IPS-15b (cell line): ENCODE data around the gene KCNIP2.

Experiments
- H3K27me3 ChIP-seq: one replicate; pipeline ENCODE4 v1.6.1; 2013; ENCODE audit warnings: low read length; ENCODE audit not compliant: control insufficient read depth, insufficient read depth
- H3K36me3 ChIP-seq: one replicate; pipeline ENCODE4 v1.6.1; 2013; ENCODE audit warnings: low read length; ENCODE audit not compliant: control insufficient read depth, insufficient read depth
- H3K4me1 ChIP-seq: one replicate; pipeline ENCODE4 v1.6.1; 2013; ENCODE audit warnings: mild to moderate bottlenecking, low read length; ENCODE audit not compliant: control insufficient read depth, insufficient read depth
- H3K4me3 ChIP-seq: one replicate; pipeline ENCODE4 v1.5.1; 2013; ENCODE audit warnings: low read depth, low read length
- H3K9ac ChIP-seq: one replicate; pipeline ENCODE4 v1.6.1; 2013; ENCODE audit warnings: low read depth, mild to moderate bottlenecking, low read length
- H3K9me3 ChIP-seq: one replicate; pipeline ENCODE4 v1.6.1; 2013; ENCODE audit warnings: mild to moderate bottlenecking, low read length; ENCODE audit not compliant: control insufficient read depth, insufficient read depth

Gene KCNIP2

GRCh38 chr10:101832325-101832771, 11.3 kb downstream of the KCNIP2 start:
- Histone ChIP-seq H3K9ac (no peak overlapping the region), H3K27me3 (no peaks in the 10 kb centered on the region), H3K4me3 (no peak overlapping the region), H3K9me3 (no peaks in the 10 kb centered on the region), H3K36me3 (no peaks in the 10 kb centered on the region), H3K4me1 (peaks cover 9% of the 10 kb centered on the region)

- Histone ChIP-seq H3K9me3 (no peaks in the 10 kb centered on the region), H3K4me3 (peak overlapping the region; percentile 59), H3K27me3 (no peaks in the 10 kb centered on the region), H3K9ac (no peak overlapping the region), H3K36me3 (no peaks in the 10 kb centered on the region), H3K4me1 (peaks cover 9% of the 10 kb centered on the region)
Observed at GRCh38 chr10:101831169-101831811, 12.3 kb downstream of the KCNIP2 start.

GRCh38 chr10:101830322-101831168, 13.1 kb downstream of the KCNIP2 start:
- Histone ChIP-seq H3K4me1 (peaks cover 5% of the 10 kb centered on the region), H3K4me3 (peak overlapping the region; percentile 59), H3K36me3 (no peaks in the 10 kb centered on the region), H3K9me3 (no peaks in the 10 kb centered on the region), H3K27me3 (no peaks in the 10 kb centered on the region), H3K9ac (no peak overlapping the region)

GRCh38 chr10:101829561-101830315, 13.9 kb downstream of the KCNIP2 start:
- H3K36me3 ChIP-seq: no peaks in the 10 kb centered on the region
- H3K4me1 ChIP-seq: peaks cover 4% of the 10 kb centered on the region
- H3K4me3 ChIP-seq: peak overlapping the region; percentile 59
- no peaks in the 10 kb centered on the region for H3K9me3 ChIP-seq
- H3K9ac ChIP-seq: no peak overlapping the region
- no peaks in the 10 kb centered on the region for H3K27me3 ChIP-seq

GRCh38 chr10:101828766-101829551, 14.6 kb downstream of the KCNIP2 start:
- Histone ChIP-seq H3K9ac (no peak overlapping the region), H3K4me3 (peak overlapping the region; percentile 45), H3K27me3 (no peaks in the 10 kb centered on the region), H3K9me3 (no peaks in the 10 kb centered on the region), H3K36me3 (no peaks in the 10 kb centered on the region), H3K4me1 (peaks cover 4% of the 10 kb centered on the region)

- no peak overlapping the region for H3K4me3 ChIP-seq
Observed at GRCh38 chr10:101827919-101828600, 15.5 kb downstream of the KCNIP2 start.

GRCh38 chr10:101826852-101827434, 16.7 kb downstream of the KCNIP2 start:
- Histone ChIP-seq H3K9ac (no peak overlapping the region), H3K27me3 (no peaks in the 10 kb centered on the region), H3K9me3 (no peaks in the 10 kb centered on the region), H3K36me3 (no peaks in the 10 kb centered on the region), H3K4me3 (no peak overlapping the region), H3K4me1 (peaks cover 4% of the 10 kb centered on the region)

More at GRCh38 chr10:101827919-101828600, 15.5 kb downstream of the KCNIP2 start:
- Histone ChIP-seq H3K4me1 (peaks cover 4% of the 10 kb centered on the region), H3K9me3 (no peaks in the 10 kb centered on the region), H3K36me3 (no peaks in the 10 kb centered on the region), H3K27me3 (no peaks in the 10 kb centered on the region), H3K9ac (no peak overlapping the region)

- no peak overlapping the region for H3K9ac ChIP-seq
- H3K36me3 ChIP-seq: no peaks in the 10 kb centered on the region
- H3K4me3 ChIP-seq: no peak overlapping the region
- peaks cover under 1% of the 10 kb centered on the region for H3K4me1 ChIP-seq
- H3K9me3 ChIP-seq: no peaks in the 10 kb centered on the region
- H3K27me3 ChIP-seq: no peaks in the 10 kb centered on the region
Observed at GRCh38 chr10:101824736-101825135, 18.9 kb downstream of the KCNIP2 start.

GRCh38 chr10:101818872-101819633, 24.5 kb downstream of the KCNIP2 start:
- Histone ChIP-seq H3K9ac (peak overlapping the region; percentile 67), H3K4me1 (peaks cover 5% of the 10 kb centered on the region), H3K36me3 (no peaks in the 10 kb centered on the region), H3K4me3 (peak overlapping the region; percentile 99), H3K27me3 (no peaks in the 10 kb centered on the region), H3K9me3 (no peaks in the 10 kb centered on the region)
